ENCODE results near the gene PLSCR1. TPM values are rescaled to one million over a fixed set of nuclear protein-coding genes. Genes with fewer than 3 reads are reported as not detected.

Gene PLSCR1
- total and polyA plus RNA-seq, 9 of the 15 experiments (the other 6 are each of a cell fraction or from before 2014, with no cell fraction given) = 40.6 to 122 (median 69.1) TPM

- TF ChIP-seq RERE (CRISPR knock-in tag; IDR thresholded peaks at IDR 0.05; ENCODE audit: borderline replicate concordance) = no peak
- peak; percentile 89 for TF ChIP-seq POLR2G (IDR thresholded peaks at IDR 0.05; ENCODE audit: low read depth, low read length)
- peak in 1 of 2 experiments; percentile 82; a peak in 3 of 4 replicates for TF ChIP-seq UBTF (IDR thresholded peaks at IDR 0.05; ENCODE audit: borderline replicate concordance in 1 of 2, low read depth in 2 of 2, low read length in 2 of 2)
- no peak for TF ChIP-seq MAFG (tag; conservative IDR thresholded peaks at IDR 0.05)
- TF ChIP-seq ZNF707 (CRISPR knock-in tag; conservative IDR thresholded peaks at IDR 0.05) = no peak
- TF ChIP-seq E2F8 (IDR thresholded peaks at IDR 0.05; ENCODE audit: low read depth, partially characterized antibody) = peak; percentile 93
- TF ChIP-seq RAD21 (CRISPR knock-in tag; conservative IDR thresholded peaks at IDR 0.05 in 1 of 2, IDR thresholded peaks at IDR 0.05 in 1 of 2) = no peak
- TF ChIP-seq RUNX1 (IDR thresholded peaks at IDR 0.05; ENCODE audit: low read depth) = no peak
- no peak for TF ChIP-seq HDAC2 (IDR thresholded peaks at IDR 0.05)
- TF ChIP-seq POLR3G (IDR thresholded peaks at IDR 0.05; ENCODE audit: extremely low read depth, insufficient read length, insufficient replicate concordance) = no peak
- no peak for TF ChIP-seq HNRNPL (IDR thresholded peaks at IDR 0.05; ENCODE audit: low read depth, low read length)
- no peak for TF ChIP-seq SLC30A9 (CRISPR knock-in tag; IDR thresholded peaks at IDR 0.05)
- TF ChIP-seq WHSC1 (IDR thresholded peaks at IDR 0.05; ENCODE audit: low read length) = no peak
- TF ChIP-seq HDAC3 (IDR thresholded peaks at IDR 0.05; ENCODE audit: borderline replicate concordance, partially characterized antibody) = peak; percentile 94
- peak; percentile 31 for TF ChIP-seq NFE2 (IDR thresholded peaks at IDR 0.05; ENCODE audit: low read depth)
Observed at GRCh38 chr3:146544002-146544928, at the start of gene PLSCR1 (continued).

Data from K562 (cell line).